GM18907 (cell line): ENCODE results near the gene GAB4.
"Not testable (repeated sequence)": the region's sequence is repeated elsewhere in the genome, so short reads cannot be mapped to it uniquely, and the experiment has no call there.

ENCODE experiments used
- ATAC-seq: cut with Tn5 transposase; IDR thresholded peaks from one replicate; pipeline ENCODE4 v1.9.1; 2021; ENCODE audit warnings: mild to moderate bottlenecking, moderate library complexity; ENCODE audit not compliant: unreplicated experiment

GAB4 gene

GRCh38 chr22:16917144-16918003 lies 90.6 kb downstream of the GAB4 start:
- peak; percentile 62 for ATAC-seq

DNA sequence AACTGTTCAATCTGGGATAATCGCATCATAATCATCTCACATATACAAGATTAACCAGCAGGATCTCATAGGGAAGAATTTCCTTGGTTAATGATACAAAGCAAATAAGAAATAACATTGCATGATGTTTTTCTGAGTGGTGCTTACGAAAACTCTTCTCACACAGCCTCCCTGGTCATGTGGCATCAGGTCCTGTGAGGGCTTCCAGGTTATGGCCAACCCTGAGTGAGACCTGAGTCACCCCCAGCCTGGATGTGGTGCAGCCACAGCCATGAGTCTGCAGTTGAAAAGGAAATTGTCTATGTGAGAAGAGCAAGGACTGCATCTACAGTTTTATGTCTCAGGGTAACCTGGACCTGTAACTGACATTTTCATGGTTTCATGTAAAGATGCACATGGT lies 92.3 kb downstream of the GAB4 start:
- no peak for ATAC-seq

DNA sequence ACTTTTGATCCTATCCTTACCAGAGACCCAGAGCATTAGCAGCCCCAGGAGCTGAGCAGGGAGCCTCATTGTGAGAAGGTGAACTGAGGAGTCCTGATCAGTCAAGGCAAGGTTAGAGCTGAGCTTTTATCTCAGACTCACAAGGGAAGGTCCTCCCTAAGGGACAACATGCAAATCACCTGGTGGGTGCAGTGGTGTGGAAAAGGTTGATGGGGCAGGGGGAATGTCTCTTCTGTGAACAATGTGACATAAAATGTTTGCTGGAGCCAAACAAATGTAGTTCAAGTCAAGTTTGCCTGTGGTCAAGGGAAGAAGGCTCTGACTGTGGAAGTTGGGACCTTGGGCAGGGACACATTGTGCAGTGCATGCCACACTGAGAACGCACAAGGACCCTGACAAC lies 93.1 kb downstream of the GAB4 start:
- not testable (repeated sequence) for ATAC-seq

DNA sequence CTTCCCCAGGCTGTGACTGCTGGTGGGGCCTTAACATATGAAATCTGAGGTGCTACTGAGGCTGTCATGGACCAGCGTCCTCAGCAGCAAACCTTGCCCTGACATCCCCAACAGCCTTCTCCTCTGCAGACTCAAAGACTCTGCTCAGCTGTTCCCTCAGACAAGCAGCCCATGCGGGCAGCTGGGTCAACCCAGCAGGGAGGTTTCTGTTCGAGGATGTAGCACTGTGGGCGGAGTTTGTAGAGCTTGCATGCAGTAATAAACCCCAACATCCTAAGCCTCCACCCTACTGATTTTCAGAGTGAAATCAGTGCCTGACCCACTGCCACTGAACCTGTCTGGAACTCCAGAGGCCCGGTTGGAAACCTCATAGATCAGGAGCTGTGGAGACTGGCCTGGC lies 94.0 kb downstream of the GAB4 start:
- ATAC-seq = no peak

DNA sequence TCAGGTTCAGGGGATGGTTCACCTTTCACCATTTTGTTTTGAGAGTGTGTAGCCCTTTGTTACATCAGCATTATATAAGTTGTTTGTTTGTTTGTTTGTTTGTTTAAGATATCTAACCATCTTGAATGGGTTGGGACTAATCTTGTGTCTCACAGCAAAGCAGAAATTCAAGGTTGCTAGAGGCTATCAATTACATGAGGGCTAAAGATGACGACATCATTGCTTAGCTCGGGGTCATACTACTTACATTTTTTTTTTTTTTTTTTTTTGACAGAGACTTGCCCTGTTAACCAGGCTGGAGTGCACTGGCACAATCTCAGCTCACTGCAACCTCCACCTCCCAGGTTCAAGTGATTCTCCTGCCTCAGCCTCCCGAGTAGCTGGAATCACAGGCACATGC lies 95.7 kb downstream of the GAB4 start:
- ATAC-seq = no peak
